Naive thymus-derived CD4-positive, alpha-beta T cell (primary cell): ENCODE data around the gene BCR. TPM values are rescaled to one million over a fixed set of nuclear protein-coding genes. Genes with fewer than 3 reads are reported as not detected.

Source experiments
- polyA plus RNA-seq, 2 donors: library from polyadenylated mRNA; unstranded; fragments of 300-500 nt; fragmentation: Illumina TruSeq; gene quantifications; one replicate each; pipeline ENCODE4 v1.2.3, GENCODE V29; 2021
- total RNA-seq, 6 experiments: library from RNA in 5 of 6; stranded (reverse) in 5 of 6; gene quantifications; 1 replicate in 5 of 6; 2 replicates in 1 of 6; pipeline ENCODE4 v1.2.3 and lab custom pipeline; 2021 to 2026

The BCR gene
- total and polyA plus RNA-seq, 7 experiments from 2014 or later: 6.1 to 103 (median 83.8) TPM

Other genes starting within 250 kb of the BCR start
- gene GNAZ, start 110.0 kb upstream of the BCR start, total RNA-seq: 1 to 10 TPM in 1 of 5 experiments, under 1 TPM in 3, not detected in 1; 0.12 to 2.0 (median 0.31) TPM
- not detected for gene GNAZ, start 110.0 kb upstream of the BCR start, polyA plus RNA-seq
- 1 to 10 TPM in 1 of 5 experiments, under 1 TPM in 1, not detected in 3; 0.81 to 1.3 TPM for gene RSPH14, start 38.5 kb upstream of the BCR start, total RNA-seq
- under 1 TPM in 1 of 2 donors, not detected in 1; 0.38 TPM for gene RSPH14, start 38.5 kb upstream of the BCR start, polyA plus RNA-seq
- 1 to 10 TPM in 1 of 5 experiments, under 1 TPM in 4; 0.10 to 1.2 (median 0.38) TPM for gene RAB36, start 35.0 kb upstream of the BCR start, total RNA-seq
- gene RAB36, start 35.0 kb upstream of the BCR start, polyA plus RNA-seq: under 1 TPM; 0.40 to 0.54 TPM